ENCODE data around the gene LEP.

The LEP gene

GRCh38 chr7:128251337-128251736 is 10.3 kb downstream of the LEP start:
- DNase-seq: no peak

DNA sequence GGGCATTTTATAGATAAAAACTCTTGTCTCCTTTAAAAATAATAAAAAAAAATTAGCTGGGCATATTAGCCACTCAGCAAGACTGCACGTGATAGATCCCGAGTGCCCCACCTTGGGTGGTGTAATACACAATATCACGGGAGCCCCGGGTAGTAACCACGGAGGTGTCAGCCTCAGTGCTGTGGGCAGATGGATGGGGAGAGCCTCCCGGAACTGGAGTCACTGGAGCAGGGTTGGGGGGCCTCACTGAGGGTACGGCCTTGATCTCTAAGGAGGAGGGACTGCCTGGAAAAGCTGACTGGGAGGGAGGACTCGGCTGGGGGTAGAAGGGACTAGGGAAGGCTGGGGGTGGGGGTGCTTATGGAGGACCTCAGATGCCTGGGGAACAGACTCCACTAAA is 12.6 kb downstream of the LEP start:
- DNase-seq: no peak

- DNase-seq: no peak
Observed at GRCh38 chr7:128254470-128254869, 13.4 kb downstream of the LEP start.

GRCh38 chr7:128255271-128255670 is 14.2 kb downstream of the LEP start:
- no peak for DNase-seq

- DNase-seq: no peak
Observed at GRCh38 chr7:128257458-128257857, 16.4 kb downstream of the LEP start.

DNA sequence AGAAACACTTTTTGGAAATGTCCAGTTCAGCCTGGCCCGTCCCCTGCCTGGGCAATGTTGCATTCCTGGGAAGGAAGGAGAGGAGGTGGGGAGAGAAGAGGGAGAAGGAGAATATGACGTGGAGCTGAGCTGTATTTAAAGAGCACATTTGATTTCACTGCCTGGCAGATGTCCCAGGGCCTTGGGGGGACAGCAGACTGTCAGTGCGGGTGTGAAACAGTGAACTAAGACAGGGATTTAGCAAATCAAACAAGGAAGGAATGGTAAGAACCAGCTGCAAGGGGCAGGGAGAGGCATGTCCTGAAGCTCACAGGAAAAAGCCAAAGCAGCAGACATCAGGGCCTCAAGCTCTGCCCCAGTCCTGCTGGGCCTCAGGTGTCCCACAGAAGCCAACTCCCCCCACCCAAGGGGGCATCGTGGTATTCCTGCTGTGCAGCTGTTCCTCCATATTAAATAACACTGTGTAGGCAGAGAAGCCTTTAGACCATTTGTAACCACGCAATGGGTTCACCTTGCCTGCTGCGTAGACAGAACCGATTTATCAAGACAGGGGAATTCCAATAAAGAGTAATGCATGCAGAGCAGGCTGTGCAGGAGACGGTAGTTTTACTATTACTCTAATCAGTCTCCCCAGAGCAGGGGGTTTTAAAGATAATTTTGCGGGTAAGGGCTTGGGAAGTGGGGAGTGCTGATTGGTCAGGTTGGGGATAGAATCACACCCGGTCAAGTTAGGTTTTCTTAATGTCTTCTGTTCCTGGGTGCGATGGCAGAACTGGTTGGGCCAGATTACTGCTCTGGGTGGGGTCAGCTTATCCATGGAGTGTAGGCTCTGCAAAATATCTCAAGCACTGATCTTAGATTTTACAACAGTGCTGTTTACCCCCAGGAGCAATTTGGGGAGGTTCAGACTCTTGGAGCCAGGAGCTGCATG is 18.3 kb downstream of the LEP start:
- DNase-seq: peak; percentile 9 to 20

GRCh38 chr7:128260069-128260795 is 19.2 kb downstream of the LEP start:
- DNase-seq: no peak

DNA sequence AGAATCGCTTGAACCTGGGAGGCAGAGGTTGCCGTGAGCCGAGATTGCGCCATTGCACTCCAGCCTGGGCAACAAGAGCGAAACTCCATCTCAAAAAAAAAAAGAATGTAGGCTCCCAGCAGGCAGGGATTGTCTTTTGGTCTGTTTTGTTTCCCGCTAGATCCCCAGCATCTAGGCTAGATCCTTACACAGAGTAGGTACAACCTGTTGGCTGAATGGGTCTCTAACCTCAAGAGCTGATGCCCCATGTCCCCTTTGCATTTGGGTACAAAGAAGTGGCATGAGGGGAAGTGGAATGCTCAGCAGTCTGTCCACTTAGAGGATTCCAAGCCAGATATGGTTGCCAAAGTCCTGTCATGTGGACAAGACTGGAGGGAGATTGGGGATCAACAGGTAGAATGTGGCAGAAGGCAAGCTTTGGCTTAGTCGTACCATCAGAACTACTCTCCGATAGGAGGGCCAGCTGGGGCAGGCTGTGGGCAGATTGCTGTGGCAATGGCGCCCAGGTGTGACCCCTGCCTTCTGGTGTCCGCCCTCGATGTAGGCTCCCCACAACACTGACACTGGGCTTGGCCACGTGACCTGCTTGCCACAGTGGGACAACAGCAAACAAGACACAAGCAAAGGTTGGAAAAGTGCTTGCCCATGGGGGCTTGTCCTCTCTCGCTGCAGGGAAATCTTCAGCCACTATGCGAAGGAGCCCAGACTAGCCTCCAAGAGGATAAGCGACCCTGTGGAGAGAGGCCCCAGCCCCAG is 21.4 kb downstream of the LEP start:
- DNase-seq: no peak

- no peak for DNase-seq
Observed at GRCh38 chr7:128263420-128263819, 22.3 kb downstream of the LEP start.

DNA sequence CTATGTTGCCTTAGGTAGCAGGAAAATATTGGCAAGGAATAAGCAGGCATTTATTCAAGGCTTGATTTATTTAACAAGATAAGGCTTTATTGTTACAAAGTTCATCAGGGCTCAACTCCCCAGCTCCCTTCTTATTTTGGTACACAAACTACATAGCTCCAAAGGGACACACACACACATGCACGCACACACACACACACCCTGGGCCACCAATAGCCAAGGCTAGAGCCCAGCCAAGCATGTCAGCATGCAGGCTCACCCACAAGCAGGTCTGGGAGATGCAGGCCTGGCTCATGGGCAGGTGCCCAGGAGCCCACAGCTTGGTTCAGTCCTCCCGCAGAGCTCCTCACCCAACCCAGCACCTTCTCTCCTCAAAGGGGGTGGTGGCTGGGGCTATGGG is 23.4 kb downstream of the LEP start:
- DNase-seq: no peak

DNA sequence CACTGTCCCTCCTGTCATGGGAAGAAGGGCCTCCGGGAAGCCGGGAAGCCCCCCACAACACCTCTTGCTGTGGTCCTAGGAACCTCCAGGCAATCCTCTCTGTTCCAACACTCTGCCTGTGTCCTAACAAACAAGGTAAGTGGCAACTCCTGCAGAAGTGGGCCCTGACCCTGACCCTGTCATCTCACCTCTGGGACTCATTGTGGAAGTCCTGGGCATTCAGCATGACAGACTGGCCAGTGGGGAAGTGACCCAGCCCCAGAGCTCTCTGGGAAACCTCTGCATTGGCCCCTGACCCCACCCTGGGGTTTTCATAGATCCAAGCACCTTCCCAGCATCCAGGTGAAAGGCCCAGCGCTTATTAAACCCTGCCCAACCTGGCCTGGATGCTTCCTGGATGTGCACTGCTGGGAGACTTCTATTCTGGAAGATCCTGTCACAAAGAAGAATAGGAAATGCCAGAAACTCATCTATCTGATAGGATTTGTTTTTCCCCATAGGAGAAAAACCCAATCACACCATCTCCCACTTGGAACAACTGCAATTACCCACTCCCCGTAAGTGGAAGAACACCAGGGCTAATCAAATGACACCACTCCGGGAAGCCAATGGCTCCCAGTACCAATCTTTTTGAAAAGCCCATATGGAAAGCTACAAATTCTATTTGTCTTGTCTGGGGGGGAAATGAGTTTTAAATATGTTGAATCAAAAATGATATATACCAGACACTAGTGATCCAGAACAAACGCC is 24.3 kb downstream of the LEP start:
- no peak for DNase-seq

DNA sequence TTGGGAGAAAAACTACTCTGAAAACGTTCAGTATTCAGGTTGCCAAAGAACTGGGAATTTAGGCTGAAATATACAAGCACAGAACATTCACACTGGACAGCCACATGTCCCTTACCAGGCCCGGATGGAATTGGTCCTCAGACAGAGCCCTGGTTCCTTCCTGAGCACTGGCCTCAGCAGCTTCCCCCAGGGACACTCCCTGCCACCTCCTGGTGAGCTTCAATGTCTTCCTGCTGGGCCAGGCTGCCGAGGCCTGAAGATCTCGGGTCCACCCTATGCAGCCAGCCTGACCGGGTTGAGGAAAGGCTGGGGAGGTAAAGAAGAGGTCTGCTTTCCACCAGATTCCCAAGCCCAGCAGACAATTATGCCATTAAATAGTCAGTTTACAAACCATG is 24.8 kb downstream of the LEP start:
- DNase-seq: no peak

DNA sequence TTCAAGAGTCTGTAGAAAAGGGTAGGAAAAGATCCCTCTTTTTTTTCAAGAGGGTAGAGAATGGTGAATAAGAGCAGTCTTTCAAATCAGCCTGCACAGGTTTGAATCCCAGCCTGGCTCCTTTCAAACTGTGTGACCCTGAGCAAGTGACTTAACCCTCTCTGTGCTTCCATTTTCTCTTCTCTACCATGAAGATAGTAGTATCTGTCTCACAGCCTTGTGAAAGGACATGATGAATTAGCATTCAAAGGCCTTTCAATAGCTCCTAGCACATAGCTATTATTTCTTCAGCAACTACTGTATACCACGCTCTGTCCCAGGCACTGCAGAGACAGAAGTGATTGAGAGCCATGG is 25.4 kb downstream of the LEP start:
- no peak for DNase-seq

DNA sequence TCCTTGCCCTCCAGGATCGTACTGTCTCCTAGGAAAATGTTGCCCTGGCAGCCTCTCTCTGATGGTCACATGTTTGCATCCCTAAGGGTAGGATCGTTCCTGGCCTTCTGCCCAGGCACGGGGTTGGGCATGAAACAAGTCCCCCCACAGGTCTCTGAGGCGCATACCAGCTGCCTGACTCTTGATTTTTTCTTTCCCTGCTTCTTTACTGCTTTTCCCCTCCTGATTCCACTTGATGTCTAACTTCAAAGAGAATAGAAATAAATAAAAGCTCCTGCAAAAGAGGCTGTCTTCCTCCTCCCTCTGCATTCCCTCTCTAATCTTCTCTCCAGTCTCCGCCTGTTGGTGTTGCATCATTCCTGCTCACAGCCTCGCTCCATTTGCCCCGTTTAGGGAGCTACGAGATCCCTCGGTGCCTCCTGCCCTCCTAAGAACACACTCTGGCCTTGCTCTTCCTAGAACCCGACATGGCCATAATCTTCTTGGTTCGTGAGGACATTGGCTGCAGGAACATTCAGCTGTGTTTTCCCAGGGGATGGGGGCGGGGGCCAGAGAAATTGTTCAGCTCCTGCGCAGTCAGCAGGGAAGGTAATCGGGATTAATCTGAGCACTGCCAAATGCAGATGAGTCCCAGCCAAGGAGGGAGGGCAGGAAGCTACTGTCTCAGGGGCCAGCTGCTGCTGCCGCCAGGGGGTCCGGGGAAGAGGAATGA is 26.0 kb downstream of the LEP start:
- DNase-seq: peak; percentile 35 to 64

DNA sequence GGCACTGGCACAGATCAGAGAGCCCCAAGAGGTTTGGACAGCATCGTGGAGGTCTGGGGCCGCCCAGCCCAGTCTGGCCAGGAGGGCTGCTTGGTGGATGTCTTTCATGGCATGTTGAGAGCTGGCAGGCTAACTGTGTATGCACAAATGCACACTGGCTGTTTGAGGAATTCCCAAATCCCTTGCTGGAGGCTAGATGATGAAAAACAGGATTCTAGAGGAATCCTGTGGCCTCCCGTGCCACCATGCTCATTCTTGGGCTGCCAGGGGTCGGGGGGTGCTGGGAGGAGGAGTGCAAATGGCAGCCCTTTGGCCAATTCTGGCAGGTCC is 26.5 kb downstream of the LEP start:
- DNase-seq: no peak

DNA sequence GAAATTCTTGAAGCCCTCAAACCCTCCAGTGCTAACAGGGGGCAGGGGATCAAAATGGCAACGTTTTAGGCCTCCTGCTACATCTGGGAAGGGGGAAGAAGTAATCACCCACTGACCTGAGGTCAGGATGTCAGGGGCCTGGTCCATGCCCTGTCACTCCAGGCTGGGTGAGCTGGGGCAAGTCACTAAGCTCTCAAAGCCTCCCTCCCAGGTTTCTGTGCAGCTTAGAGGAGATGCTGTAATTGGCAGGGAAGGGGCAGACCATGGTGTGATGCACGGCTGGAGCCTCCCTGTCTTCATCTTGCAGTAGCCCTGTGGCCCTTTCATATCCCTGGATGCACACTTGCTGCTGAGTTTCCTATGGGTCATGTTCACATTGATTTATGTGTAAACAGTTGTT is 27.2 kb downstream of the LEP start:
- DNase-seq: no peak

DNA sequence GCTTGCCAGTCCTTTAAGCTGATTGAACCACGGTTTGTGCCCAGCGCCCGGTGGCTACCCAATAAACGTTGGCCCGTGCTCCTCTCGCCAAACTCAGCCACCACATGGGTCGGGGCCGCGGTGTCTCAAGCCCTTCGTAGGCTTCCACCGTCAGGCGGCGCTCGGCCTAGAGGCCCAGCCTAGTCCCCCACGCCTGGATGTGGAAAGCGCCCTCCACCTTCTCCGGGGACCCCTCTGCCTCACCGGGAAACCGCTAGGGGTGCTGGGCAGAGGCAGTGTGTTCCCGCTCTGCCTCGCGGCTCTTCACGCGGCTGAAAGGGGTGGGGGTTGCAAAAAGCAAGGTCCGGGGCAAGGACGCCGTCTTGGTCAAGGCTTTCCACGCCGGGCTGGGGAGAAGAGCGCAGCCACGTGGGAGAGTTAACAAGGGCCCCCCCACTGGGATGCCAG is 29.8 kb downstream of the LEP start:
- no peak for DNase-seq

DNA sequence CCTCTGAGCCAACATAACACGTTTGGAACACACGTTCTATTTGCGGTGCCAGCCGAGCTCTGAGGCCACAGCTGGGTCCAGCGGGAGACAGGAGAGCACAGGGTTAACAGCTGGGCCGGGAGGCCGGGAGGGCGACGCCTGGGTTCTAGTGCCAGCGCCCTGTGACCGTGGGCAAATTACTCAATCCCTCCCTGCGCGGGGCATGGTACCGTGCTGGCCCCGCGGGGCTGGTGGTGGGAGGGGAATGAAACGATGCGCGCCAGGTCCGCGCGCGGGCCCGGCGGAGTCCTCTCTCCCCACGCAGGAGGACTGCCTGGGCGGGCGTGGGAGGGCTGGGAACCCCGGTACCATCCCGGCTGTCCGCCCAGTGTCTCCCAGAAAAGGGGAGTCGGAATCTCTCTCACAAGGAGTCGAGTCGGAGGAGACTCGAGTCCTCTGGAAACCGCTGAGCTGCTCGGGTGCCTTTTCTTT is 30.4 kb downstream of the LEP start:
- DNase-seq: no peak

- no peak for DNase-seq
Observed at GRCh38 chr7:128271942-128272481, 30.9 kb downstream of the LEP start.

DNA sequence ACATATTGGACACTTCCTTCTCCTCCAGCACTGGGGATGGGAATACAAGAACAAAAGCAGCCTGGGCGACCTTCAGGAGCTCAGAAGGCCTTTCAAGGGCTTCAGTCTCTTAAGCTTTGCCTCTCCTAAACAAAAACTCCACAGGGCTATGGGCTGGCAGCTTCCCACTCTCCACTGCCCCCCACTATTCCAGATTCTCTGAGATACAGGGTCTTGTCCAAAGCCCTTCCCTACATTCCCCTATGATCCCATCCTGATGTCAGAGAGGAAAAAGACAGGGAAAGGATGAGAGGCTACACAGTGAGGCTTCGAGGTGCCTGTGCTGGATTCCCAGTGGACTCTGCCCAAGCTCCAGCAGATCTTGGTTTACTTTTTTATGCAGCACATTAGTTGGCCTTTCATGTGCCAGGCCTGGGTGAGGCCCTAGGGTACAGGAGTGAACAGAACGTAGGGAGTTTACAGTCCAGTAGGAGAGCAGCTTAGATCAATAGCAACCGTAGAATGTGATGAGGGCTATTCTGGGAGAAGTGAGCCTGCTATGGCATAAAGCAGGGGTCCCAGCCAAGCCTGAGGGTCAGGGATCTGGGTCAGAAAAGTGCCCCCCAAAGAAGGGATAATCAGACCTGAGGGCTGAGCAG is 33.3 kb downstream of the LEP start:
- DNase-seq: no peak

DNA sequence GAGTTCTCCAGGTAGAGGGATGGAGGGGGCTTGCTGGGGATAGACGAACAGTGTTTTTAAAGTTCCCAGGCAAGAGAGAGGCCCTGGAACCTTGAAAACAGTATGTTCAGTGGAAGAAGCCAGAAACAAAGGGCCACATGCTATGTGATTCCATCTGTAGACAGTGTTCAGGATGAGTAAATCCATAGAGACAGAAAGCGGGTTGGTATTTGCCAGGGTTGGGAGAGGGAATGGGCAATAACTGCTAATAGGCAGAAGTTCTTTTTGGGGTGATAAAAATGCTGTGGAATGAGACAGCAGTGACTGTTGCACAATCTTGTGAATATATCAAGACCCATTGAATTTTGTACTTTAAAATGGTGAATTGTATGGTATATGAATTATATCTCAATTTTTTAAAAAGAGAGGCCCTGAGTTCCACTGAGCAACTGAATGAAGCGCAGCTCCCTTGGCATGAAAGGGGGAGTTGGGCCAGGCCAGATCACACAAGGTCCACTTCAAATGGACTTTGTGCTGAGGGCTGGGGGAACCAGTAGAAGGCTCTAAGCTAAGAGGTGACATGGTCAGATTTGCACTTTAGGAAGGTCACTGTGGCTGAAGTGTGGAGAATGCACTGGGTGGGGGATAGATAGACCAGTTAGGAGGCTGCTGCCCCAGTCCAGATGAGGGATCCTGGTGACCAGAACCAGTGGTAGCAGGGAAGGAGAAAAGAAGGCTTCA is 34.0 kb downstream of the LEP start:
- no peak for DNase-seq

Measured in SHP77 (cell line).